ENCODE data around the gene ABCC3. TPM values are rescaled to one million over a fixed set of nuclear protein-coding genes. Genes with fewer than 3 reads are reported as not detected.

ABCC3 gene
- total RNA-seq, 1 experiment from 2014 or later, result not detected

- no peak overlapping the region for H3K4me3 ChIP-seq (ENCODE audit: low read length)
- H3K4me1 ChIP-seq (ENCODE audit: low read length), result no peaks in the 10 kb centered on the region
- H3K27ac ChIP-seq (ENCODE audit: low read length), result no peak overlapping the region
- no peaks in the 10 kb centered on the region for H3K27me3 ChIP-seq (ENCODE audit: low read length)
- H3K9me3 ChIP-seq (ENCODE audit: low read length), result no peaks in the 10 kb centered on the region
- H3K9me2 ChIP-seq (replicated peaks; ENCODE audit: insufficient read depth, low read length), result no peaks in the 10 kb centered on the region
- peaks cover 7% of the 10 kb centered on the region; the same call in 1 of the 2 replicates for H4K20me1 ChIP-seq (ENCODE audit: insufficient read depth, low read depth, low read length)
- no peaks in the 10 kb centered on the region for H3K79me2 ChIP-seq (ENCODE audit: low read length)
- H3K36me3 ChIP-seq (ENCODE audit: insufficient read depth, low read length), result peaks cover 40% of the 10 kb centered on the region
- no peak for DNase-seq
- no peak overlapping the region for H3K9ac ChIP-seq (ENCODE audit: low read length)
- H2AFZ ChIP-seq (ENCODE audit: low read length), result no peak overlapping the region
- H3K4me2 ChIP-seq (ENCODE audit: low read depth, low read length, poor library complexity, severe bottlenecking), result no peak overlapping the region
These were observed 58.5 kb downstream of the ABCC3 start for GRCh38 chr17:50693036-50693682.

DNA sequence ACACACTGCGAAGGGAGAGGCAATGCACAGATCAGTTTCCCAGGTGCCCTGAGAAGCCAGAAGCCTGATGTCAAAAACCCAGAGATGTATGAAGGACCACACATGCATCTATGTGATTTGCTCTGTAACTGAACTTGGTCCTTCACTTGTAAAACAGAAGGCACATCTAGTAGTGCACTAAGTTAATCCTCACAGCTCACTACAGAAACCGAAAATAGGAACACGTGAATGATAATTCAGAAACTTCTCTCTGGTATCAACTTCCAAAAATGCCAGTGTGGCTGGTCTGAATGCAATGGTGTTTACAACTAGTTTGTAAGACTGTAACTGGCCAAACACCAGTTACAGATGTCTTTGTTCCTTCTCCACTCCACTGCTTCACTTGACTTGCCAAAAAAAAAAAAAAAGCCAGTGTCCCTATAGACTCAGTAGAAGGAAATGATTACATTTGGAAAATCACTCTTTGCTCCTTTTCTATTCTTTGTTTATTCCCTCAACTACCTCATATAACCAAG lies 61.7 kb downstream of the ABCC3 start:
- no peak overlapping the region for H2AFZ ChIP-seq (ENCODE audit: low read length)
- H3K79me2 ChIP-seq (ENCODE audit: low read length), result peaks cover 6% of the 10 kb centered on the region
- no peak overlapping the region for H3K4me2 ChIP-seq (ENCODE audit: low read depth, low read length, poor library complexity, severe bottlenecking)
- H3K9me3 ChIP-seq (ENCODE audit: low read length), result no peaks in the 10 kb centered on the region
- H4K20me1 ChIP-seq (ENCODE audit: insufficient read depth, low read depth, low read length), result peaks cover 7% of the 10 kb centered on the region; the same call in 1 of the 2 replicates
- no peak for DNase-seq
- H3K4me3 ChIP-seq (ENCODE audit: low read length), result no peak overlapping the region
- H3K4me1 ChIP-seq (ENCODE audit: low read length), result no peaks in the 10 kb centered on the region
- no peaks in the 10 kb centered on the region for H3K9me2 ChIP-seq (replicated peaks; ENCODE audit: insufficient read depth, low read length)
- H3K36me3 ChIP-seq (ENCODE audit: insufficient read depth, low read length), result peaks cover 59% of the 10 kb centered on the region
- no peak overlapping the region for H3K9ac ChIP-seq (ENCODE audit: low read length)
- H3K27me3 ChIP-seq (ENCODE audit: low read length), result no peaks in the 10 kb centered on the region
- no peak overlapping the region for H3K27ac ChIP-seq (ENCODE audit: low read length)

- Histone ChIP-seq H3K36me3 (ENCODE audit: insufficient read depth, low read length) (peaks cover 59% of the 10 kb centered on the region), H3K79me2 (ENCODE audit: low read length) (peaks cover 12% of the 10 kb centered on the region), H3K4me2 (ENCODE audit: low read depth, low read length, poor library complexity, severe bottlenecking) (no peak overlapping the region), H4K20me1 (ENCODE audit: insufficient read depth, low read depth, low read length) (peaks cover 7% of the 10 kb centered on the region; the same call in 1 of the 2 replicates), H3K27me3 (ENCODE audit: low read length) (no peaks in the 10 kb centered on the region), H3K27ac (ENCODE audit: low read length) (no peak overlapping the region), H2AFZ (ENCODE audit: low read length) (no peak overlapping the region), H3K9me2 (replicated peaks; ENCODE audit: insufficient read depth, low read length) (no peaks in the 10 kb centered on the region), H3K9me3 (ENCODE audit: low read length) (no peaks in the 10 kb centered on the region), H3K4me1 (ENCODE audit: low read length) (no peaks in the 10 kb centered on the region), H3K9ac (ENCODE audit: low read length) (no peak overlapping the region), H3K4me3 (ENCODE audit: low read length) (no peak overlapping the region)
- DNase-seq, result no peak
These were observed 62.4 kb downstream of the ABCC3 start for GRCh38 chr17:50697062-50697461.

- Histone ChIP-seq H2AFZ (ENCODE audit: low read length) (no peak overlapping the region), H3K9ac (ENCODE audit: low read length) (no peak overlapping the region), H3K9me3 (ENCODE audit: low read length) (no peaks in the 10 kb centered on the region), H4K20me1 (ENCODE audit: insufficient read depth, low read depth, low read length) (peaks cover 8% of the 10 kb centered on the region; the same call in 1 of the 2 replicates), H3K27ac (ENCODE audit: low read length) (no peak overlapping the region), H3K9me2 (replicated peaks; ENCODE audit: insufficient read depth, low read length) (no peaks in the 10 kb centered on the region), H3K79me2 (ENCODE audit: low read length) (peaks cover 18% of the 10 kb centered on the region), H3K4me2 (ENCODE audit: low read depth, low read length, poor library complexity, severe bottlenecking) (no peak overlapping the region), H3K36me3 (ENCODE audit: insufficient read depth, low read length) (peaks cover 65% of the 10 kb centered on the region), H3K4me3 (ENCODE audit: low read length) (no peak overlapping the region), H3K27me3 (ENCODE audit: low read length) (no peaks in the 10 kb centered on the region), H3K4me1 (ENCODE audit: low read length) (no peaks in the 10 kb centered on the region)
- no peak for DNase-seq
These were observed 63.1 kb downstream of the ABCC3 start for GRCh38 chr17:50697663-50698272.

DNA sequence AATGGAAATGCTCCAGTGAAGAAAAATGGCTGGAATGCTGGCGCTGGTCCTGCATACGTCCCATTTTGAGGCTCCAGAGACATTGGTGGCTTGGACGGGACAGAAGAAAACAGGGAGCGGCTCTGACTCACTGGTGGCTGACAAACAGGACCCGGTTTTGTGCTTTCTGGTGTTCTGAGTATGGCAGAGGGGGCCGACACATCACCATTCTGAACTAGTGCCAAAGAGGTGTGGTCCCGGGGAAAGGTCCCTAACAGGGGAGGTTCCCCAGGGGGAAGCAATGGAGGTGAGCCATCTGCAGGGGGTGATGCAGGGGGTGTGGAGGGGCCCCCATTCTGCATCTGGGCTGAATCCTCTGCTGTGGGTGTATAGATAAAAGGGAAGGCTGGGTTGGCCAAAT lies 64.7 kb downstream of the ABCC3 start:
- H3K4me2 ChIP-seq (ENCODE audit: low read depth, low read length, poor library complexity, severe bottlenecking), result no peak overlapping the region

GRCh38 chr17:50703162-50703561 lies 68.5 kb downstream of the ABCC3 start:
- Histone ChIP-seq H3K4me1 (ENCODE audit: low read length) (peaks cover 10% of the 10 kb centered on the region), H3K27me3 (ENCODE audit: low read length) (no peaks in the 10 kb centered on the region), H3K27ac (ENCODE audit: low read length) (no peak overlapping the region), H3K9me3 (ENCODE audit: low read length) (no peaks in the 10 kb centered on the region), H3K79me2 (ENCODE audit: low read length) (peaks cover 68% of the 10 kb centered on the region), H3K36me3 (ENCODE audit: insufficient read depth, low read length) (peaks cover 29% of the 10 kb centered on the region; the same call in 1 of the 2 replicates), H3K4me2 (ENCODE audit: low read depth, low read length, poor library complexity, severe bottlenecking) (no peak overlapping the region), H2AFZ (ENCODE audit: low read length) (no peak overlapping the region), H4K20me1 (ENCODE audit: insufficient read depth, low read depth, low read length) (0 out of 2 replicates have a peak, but pooled peaks cover 7% of the 10 kb centered on the region), H3K9me2 (replicated peaks; ENCODE audit: insufficient read depth, low read length) (no peaks in the 10 kb centered on the region), H3K9ac (ENCODE audit: low read length) (no peak overlapping the region), H3K4me3 (ENCODE audit: low read length) (no peak overlapping the region)
- no peak for DNase-seq

More for the DNA sequence above, 64.7 kb downstream of the ABCC3 start:
- Histone ChIP-seq H4K20me1 (ENCODE audit: insufficient read depth, low read depth, low read length) (peaks cover 14% of the 10 kb centered on the region; the same call in 1 of the 2 replicates), H2AFZ (ENCODE audit: low read length) (no peak overlapping the region), H3K27me3 (ENCODE audit: low read length) (no peaks in the 10 kb centered on the region), H3K9me3 (ENCODE audit: low read length) (no peaks in the 10 kb centered on the region), H3K4me3 (ENCODE audit: low read length) (no peak overlapping the region), H3K27ac (ENCODE audit: low read length) (no peak overlapping the region), H3K4me1 (ENCODE audit: low read length) (0 out of 2 replicates have a peak, but pooled peaks cover 2% of the 10 kb centered on the region), H3K9ac (ENCODE audit: low read length) (no peak overlapping the region), H3K36me3 (ENCODE audit: insufficient read depth, low read length) (peaks cover 59% of the 10 kb centered on the region), H3K9me2 (replicated peaks; ENCODE audit: insufficient read depth, low read length) (no peaks in the 10 kb centered on the region), H3K79me2 (ENCODE audit: low read length) (peaks cover 34% of the 10 kb centered on the region)
- no peak for DNase-seq

- H3K9me3 ChIP-seq (ENCODE audit: low read length), result no peaks in the 10 kb centered on the region
- H3K36me3 ChIP-seq (ENCODE audit: insufficient read depth, low read length), result peaks cover 8% of the 10 kb centered on the region; the same call in 1 of the 2 replicates
- H3K27ac ChIP-seq (ENCODE audit: low read length), result peak within 1 kb of the TSS; percentile 88
- H3K9ac ChIP-seq (ENCODE audit: low read length), result peak within 1 kb of the TSS; percentile 90
- peak within 1 kb of the TSS; percentile 68; the same call in 1 of the 2 replicates for H2AFZ ChIP-seq (ENCODE audit: low read length)
- peaks cover 31% of the 10 kb centered on the region for H3K4me1 ChIP-seq (ENCODE audit: low read length)
- peak within 1 kb of the TSS; percentile 90 for H3K4me2 ChIP-seq (ENCODE audit: low read depth, low read length, poor library complexity, severe bottlenecking)
- peaks cover 66% of the 10 kb centered on the region for H3K79me2 ChIP-seq (ENCODE audit: low read length)
- peak within 1 kb of the TSS; percentile 91 for H3K4me3 ChIP-seq (ENCODE audit: low read length)
- peak; percentile 96 for DNase-seq
- H3K27me3 ChIP-seq (ENCODE audit: low read length), result no peaks in the 10 kb centered on the region
- H4K20me1 ChIP-seq (ENCODE audit: insufficient read depth, low read depth, low read length), result 0 out of 2 replicates have a peak, but pooled peaks cover 7% of the 10 kb centered on the region
- no peaks in the 10 kb centered on the region for H3K9me2 ChIP-seq (replicated peaks; ENCODE audit: insufficient read depth, low read length)
These were observed 72.8 kb downstream of the ABCC3 start, which contains the start of gene ANKRD40 for GRCh38 chr17:50707289-50708049. Gene ANKRD40 (minus strand): TSS chr17:50707914. CDS start chr17:50707654, 260 bp downstream.
